ENCODE data around the gene TRMT6. TPM values are rescaled to one million over a fixed set of nuclear protein-coding genes. Genes with fewer than 3 reads are reported as not detected.

TRMT6 gene
- total RNA-seq, 1 experiment from 2014 or later = 13.2 TPM

DNA sequence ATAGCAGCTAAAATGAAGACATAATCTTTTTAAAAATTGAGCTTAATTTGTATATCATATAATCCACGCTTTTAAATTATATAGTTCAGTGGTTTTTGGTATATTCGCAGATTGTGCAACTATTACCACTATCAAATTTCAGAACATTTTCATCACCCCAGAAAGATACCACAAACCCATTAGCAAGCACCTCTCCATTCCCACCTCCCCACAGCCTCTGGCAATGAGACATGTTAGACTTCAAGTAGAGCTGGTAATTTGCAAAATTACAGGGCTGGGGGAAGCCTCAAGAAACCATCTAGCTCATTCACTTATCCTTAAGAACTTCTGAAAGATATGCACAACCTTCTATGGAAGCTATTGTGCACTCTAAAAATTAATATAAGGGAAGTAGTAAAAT is 37.2 kb downstream of the TRMT6 start:
- ATAC-seq (no peak), DNase-seq (ENCODE audit: low read depth, low spot score) (no peak)
- ChIA-PET RAD21 (ENCODE audit: low non-redundant PET in 1 of 2, low total read pairs in 2 of 2, uncharacterized antibody in 2 of 2, unreplicated experiment in 2 of 2) (no interaction called here), POLR2A (no interaction called here), CTCF (no interaction called here)
- H3K27ac ChIP-seq (ENCODE audit: low read depth, low read length) = no peak overlapping the region
- no peaks in the 10 kb centered on the region for H3K36me3 ChIP-seq (ENCODE audit: control insufficient read depth in 1 of 2, insufficient read depth in 2 of 2, low read length in 2 of 2)
- BruUV-seq (replicated peaks) = no TSS peak
- no peak overlapping the region for H3K4me2 ChIP-seq (ENCODE audit: low read length)
- no peaks in the 10 kb centered on the region for H3K79me2 ChIP-seq (ENCODE audit: insufficient read depth, low read length)
- peaks cover 0 to 9% of the 10 kb centered on the region in 2 experiments; a peak in 1 of 4 replicates for H3K4me1 ChIP-seq (ENCODE audit: control insufficient read depth in 1 of 2, insufficient read depth in 2 of 2, low read length in 2 of 2)
- no peak overlapping the region for H2AFZ ChIP-seq (ENCODE audit: low read depth, low read length, poor library complexity, severe bottlenecking)
- no peak for TF ChIP-seq POLR2A (IDR thresholded peaks at IDR 0.05; ENCODE audit: borderline replicate concordance, extremely low read depth, insufficient read depth, insufficient read length)
- TF ChIP-seq JUND (IDR thresholded peaks at IDR 0.05) = no peak
- TF ChIP-seq EZH2 (IDR thresholded peaks at IDR 0.05) = no peak
- TF ChIP-seq EGR1 (IDR thresholded peaks at IDR 0.05; ENCODE audit: low read depth) = no peak
- TF ChIP-seq CEBPB (IDR thresholded peaks at IDR 0.05; ENCODE audit: low read depth) = no peak
- TF ChIP-seq FOSL1 (IDR thresholded peaks at IDR 0.05; ENCODE audit: low read depth) = no peak
- TF ChIP-seq, protein P1, sequence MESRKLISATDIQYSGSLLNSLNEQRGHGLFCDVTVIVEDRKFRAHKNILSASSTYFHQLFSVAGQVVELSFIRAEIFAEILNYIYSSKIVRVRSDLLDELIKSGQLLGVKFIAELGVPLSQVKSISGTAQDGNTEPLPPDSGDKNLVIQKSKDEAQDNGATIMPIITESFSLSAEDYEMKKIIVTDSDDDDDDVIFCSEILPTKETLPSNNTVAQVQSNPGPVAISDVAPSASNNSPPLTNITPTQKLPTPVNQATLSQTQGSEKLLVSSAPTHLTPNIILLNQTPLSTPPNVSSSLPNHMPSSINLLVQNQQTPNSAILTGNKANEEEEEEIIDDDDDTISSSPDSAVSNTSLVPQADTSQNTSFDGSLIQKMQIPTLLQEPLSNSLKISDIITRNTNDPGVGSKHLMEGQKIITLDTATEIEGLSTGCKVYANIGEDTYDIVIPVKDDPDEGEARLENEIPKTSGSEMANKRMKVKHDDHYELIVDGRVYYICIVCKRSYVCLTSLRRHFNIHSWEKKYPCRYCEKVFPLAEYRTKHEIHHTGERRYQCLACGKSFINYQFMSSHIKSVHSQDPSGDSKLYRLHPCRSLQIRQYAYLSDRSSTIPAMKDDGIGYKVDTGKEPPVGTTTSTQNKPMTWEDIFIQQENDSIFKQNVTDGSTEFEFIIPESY (IDR thresholded peaks at IDR 0.05; ENCODE audit: extremely low read depth, insufficient replicate concordance, low read length) = no peak
- H3K27me3 ChIP-seq (ENCODE audit: insufficient read depth, low read length) = peaks cover 52% of the 10 kb centered on the region
- H3K9ac ChIP-seq (ENCODE audit: low read length) = no peak overlapping the region
- intact Hi-C loops (cut with micrococcal nuclease) = no loop called here
- no peaks in the 10 kb centered on the region; the same call in 1 of the 2 replicates for H4K20me1 ChIP-seq (ENCODE audit: insufficient read depth)
- no peak overlapping the region for H3K4me3 ChIP-seq (replicated peaks in 1 of 2; ENCODE audit: low read depth in 1 of 2, low read length in 2 of 2)
- H3K9me3 ChIP-seq (ENCODE audit: control insufficient read depth in 1 of 2, insufficient read depth in 1 of 2, low read depth in 1 of 2, low read length in 2 of 2) = no peaks in the 10 kb centered on the region
- no peaks in the 10 kb centered on the region for H3K9me2 ChIP-seq (ENCODE audit: insufficient read depth)

DNA sequence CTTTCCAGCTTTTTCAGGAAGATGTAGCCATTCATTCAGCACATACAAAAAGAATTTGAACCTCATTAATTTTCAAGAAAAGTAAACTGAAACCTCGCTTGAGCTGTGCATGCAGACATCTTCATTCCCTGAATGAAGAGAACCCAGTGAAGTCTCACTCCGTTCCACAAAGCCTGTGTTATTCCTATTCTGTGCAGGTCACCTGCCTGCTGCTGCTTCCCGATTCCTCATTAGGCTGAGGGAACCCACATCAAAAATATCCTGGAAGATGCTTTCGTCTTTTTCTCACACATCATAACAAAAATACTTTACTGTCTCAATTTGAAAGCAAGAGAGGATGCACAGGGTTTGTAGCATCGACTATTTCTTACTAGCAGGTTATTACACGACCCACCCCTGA is 40.1 kb downstream of the TRMT6 start:
- Histone ChIP-seq H4K20me1 (ENCODE audit: insufficient read depth) (no peaks in the 10 kb centered on the region; the same call in 1 of the 2 replicates), H3K9me2 (ENCODE audit: insufficient read depth) (no peaks in the 10 kb centered on the region), H2AFZ (ENCODE audit: low read depth, low read length, poor library complexity, severe bottlenecking) (no peak overlapping the region), H3K4me3 (replicated peaks in 1 of 2; ENCODE audit: low read depth in 1 of 2, low read length in 2 of 2) (no peak overlapping the region), H3K27me3 (ENCODE audit: insufficient read depth, low read length) (peaks cover 76% of the 10 kb centered on the region), H3K9me3 (ENCODE audit: control insufficient read depth in 1 of 2, insufficient read depth in 1 of 2, low read depth in 1 of 2, low read length in 2 of 2) (no peaks in the 10 kb centered on the region), H3K79me2 (ENCODE audit: insufficient read depth, low read length) (no peaks in the 10 kb centered on the region), H3K4me2 (ENCODE audit: low read length) (no peak overlapping the region), H3K4me1 (ENCODE audit: control insufficient read depth in 1 of 2, insufficient read depth in 2 of 2, low read length in 2 of 2) (peaks cover 0 to 9% of the 10 kb centered on the region in 2 experiments; a peak in 1 of 4 replicates), H3K9ac (ENCODE audit: low read length) (no peak overlapping the region), H3K27ac (ENCODE audit: low read depth, low read length) (no peak overlapping the region), H3K36me3 (ENCODE audit: control insufficient read depth in 1 of 2, insufficient read depth in 2 of 2, low read length in 2 of 2) (no peaks in the 10 kb centered on the region)
- ChIA-PET POLR2A (no interaction called here), RAD21 (ENCODE audit: low non-redundant PET in 1 of 2, low total read pairs in 2 of 2, uncharacterized antibody in 2 of 2, unreplicated experiment in 2 of 2) (no interaction called here), CTCF (no interaction called here)
- no peak for DNase-seq (ENCODE audit: low read depth, low spot score)
- TF ChIP-seq POLR2AphosphoS5 (IDR thresholded peaks at IDR 0.05; ENCODE audit: low read depth, low read length) (no peak), ZNF274 (IDR thresholded peaks at IDR 0.05; ENCODE audit: low read depth, low read length) (no peak), FOSL1 (IDR thresholded peaks at IDR 0.05; ENCODE audit: low read depth) (no peak), JUND (IDR thresholded peaks at IDR 0.05) (no peak), EZH2phosphoT487 (IDR thresholded peaks at IDR 0.05; ENCODE audit: borderline replicate concordance) (no peak), MAX (IDR thresholded peaks at IDR 0.05) (no peak), ZFX (IDR thresholded peaks at IDR 0.05) (no peak), YY1 (IDR thresholded peaks at IDR 0.05; ENCODE audit: extremely low read depth, insufficient replicate concordance, low read depth, low read length) (no peak), EGR1 (IDR thresholded peaks at IDR 0.05; ENCODE audit: low read depth) (no peak), SRF (IDR thresholded peaks at IDR 0.05; ENCODE audit: low read depth) (no peak), TCF7L2 (IDR thresholded peaks at IDR 0.05; ENCODE audit: borderline replicate concordance, extremely low read depth, insufficient read depth, insufficient read length) (no peak)
- TF ChIP-seq, protein P1 (IDR thresholded peaks at IDR 0.05; ENCODE audit: extremely low read depth, insufficient replicate concordance, low read length) = no peak
- intact Hi-C loops (cut with micrococcal nuclease) = no loop called here
- BruUV-seq (replicated peaks) = no TSS peak
- ATAC-seq = no peak

All from HCT116 (cell line).